Measurements from ENCODE around the gene TSPYL1.

Gene TSPYL1

GRCh38 chr6:116239856-116240255 is 39.9 kb downstream of the TSPYL1 start:
- CTCF ChIA-PET, result no interaction called here
- POLR2A ChIA-PET, result no interaction called here
- TF ChIP-seq ARNT (IDR thresholded peaks at IDR 0.05) (no peak), BHLHE40 (IDR thresholded peaks at IDR 0.05; ENCODE audit: borderline replicate concordance) (no peak), NFRKB (IDR thresholded peaks at IDR 0.05) (no peak), LEF1 (IDR thresholded peaks at IDR 0.05; ENCODE audit: borderline replicate concordance) (no peak), ZNF384 (IDR thresholded peaks at IDR 0.05) (no peak), FOXM1 (IDR thresholded peaks at IDR 0.05; ENCODE audit: borderline replicate concordance) (no peak), L3MBTL2 (conservative IDR thresholded peaks at IDR 0.05) (no peak), SP1 (IDR thresholded peaks at IDR 0.05) (no peak), SUZ12 (IDR thresholded peaks at IDR 0.05) (no peak), CTBP1 (IDR thresholded peaks at IDR 0.05; ENCODE audit: borderline replicate concordance) (no peak), FOXA1 (IDR thresholded peaks at IDR 0.05) (no peak), FOXK2 (IDR thresholded peaks at IDR 0.05) (no peak), HDGF (IDR thresholded peaks at IDR 0.05; ENCODE audit: borderline replicate concordance) (no peak), TARDBP (IDR thresholded peaks at IDR 0.05) (no peak), ELF4 (IDR thresholded peaks at IDR 0.05) (no peak)
- TF ChIP-seq, protein P1, sequence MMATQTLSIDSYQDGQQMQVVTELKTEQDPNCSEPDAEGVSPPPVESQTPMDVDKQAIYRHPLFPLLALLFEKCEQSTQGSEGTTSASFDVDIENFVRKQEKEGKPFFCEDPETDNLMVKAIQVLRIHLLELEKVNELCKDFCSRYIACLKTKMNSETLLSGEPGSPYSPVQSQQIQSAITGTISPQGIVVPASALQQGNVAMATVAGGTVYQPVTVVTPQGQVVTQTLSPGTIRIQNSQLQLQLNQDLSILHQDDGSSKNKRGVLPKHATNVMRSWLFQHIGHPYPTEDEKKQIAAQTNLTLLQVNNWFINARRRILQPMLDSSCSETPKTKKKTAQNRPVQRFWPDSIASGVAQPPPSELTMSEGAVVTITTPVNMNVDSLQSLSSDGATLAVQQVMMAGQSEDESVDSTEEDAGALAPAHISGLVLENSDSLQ (IDR thresholded peaks at IDR 0.05), result no peak
- no peak for DNase-seq (ENCODE audit: extremely low spot score)

GRCh38 chr6:116239256-116239655 is 40.5 kb downstream of the TSPYL1 start:
- CTCF ChIA-PET, result no interaction called here
- TF ChIP-seq SP1 (IDR thresholded peaks at IDR 0.05) (no peak), ARNT (IDR thresholded peaks at IDR 0.05) (no peak), NFRKB (IDR thresholded peaks at IDR 0.05) (no peak), CTBP1 (IDR thresholded peaks at IDR 0.05; ENCODE audit: borderline replicate concordance) (no peak), TARDBP (IDR thresholded peaks at IDR 0.05) (no peak), FOXK2 (IDR thresholded peaks at IDR 0.05) (no peak), ZNF384 (IDR thresholded peaks at IDR 0.05) (no peak)
- TF ChIP-seq, protein P1 (IDR thresholded peaks at IDR 0.05), result no peak
- POLR2A ChIA-PET, result no interaction called here
- DNase-seq (ENCODE audit: extremely low spot score), result no peak

DNA sequence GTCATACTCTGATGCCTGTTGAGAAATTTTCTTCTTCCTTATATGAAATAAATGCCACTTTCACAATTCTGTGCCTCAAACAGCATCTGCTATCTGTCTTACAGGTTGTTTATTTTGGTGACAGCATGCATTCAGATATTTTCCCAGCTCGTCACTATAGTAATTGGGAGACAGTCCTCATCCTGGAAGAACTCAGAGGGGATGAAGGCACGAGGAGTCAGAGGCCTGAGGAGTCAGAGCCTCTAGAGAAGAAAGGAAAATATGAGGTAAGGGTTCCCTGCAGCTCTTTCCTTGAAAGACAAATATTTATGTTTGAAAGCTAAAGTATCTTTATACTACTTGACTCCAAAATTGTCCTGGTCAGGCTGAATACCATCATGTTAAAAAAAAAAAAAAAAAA is 41.6 kb downstream of the TSPYL1 start:
- CTCF ChIA-PET, result no interaction called here
- DNase-seq (ENCODE audit: extremely low spot score), result no peak

DNA sequence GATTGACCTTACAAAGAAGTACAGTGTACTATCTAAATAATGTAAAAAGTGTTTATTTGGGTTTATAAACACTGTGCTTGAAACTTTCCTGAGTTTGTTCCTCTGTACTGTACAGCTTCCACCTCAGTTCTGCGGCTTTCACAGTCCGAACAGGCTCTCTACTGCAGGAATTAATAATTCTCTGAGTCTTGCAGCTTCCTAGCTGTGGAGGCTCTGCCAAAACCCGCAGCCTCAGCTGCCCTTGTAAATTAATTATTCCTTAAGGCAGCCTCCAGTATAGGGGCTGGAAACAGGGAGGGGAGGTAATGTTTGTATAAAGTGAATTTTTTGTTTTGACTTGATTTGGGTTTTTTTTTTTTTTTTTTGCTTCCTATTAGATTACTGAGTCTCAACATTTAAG is 45.0 kb downstream of the TSPYL1 start:
- no peak for TF ChIP-seq ZNF384 (IDR thresholded peaks at IDR 0.05)
- TF ChIP-seq ELF4 (IDR thresholded peaks at IDR 0.05), result no peak
- TF ChIP-seq SUZ12 (IDR thresholded peaks at IDR 0.05), result no peak
- TF ChIP-seq HDGF (IDR thresholded peaks at IDR 0.05; ENCODE audit: borderline replicate concordance), result no peak
- TF ChIP-seq TARDBP (IDR thresholded peaks at IDR 0.05), result no peak
- no peak for TF ChIP-seq L3MBTL2 (conservative IDR thresholded peaks at IDR 0.05)
- no peak for TF ChIP-seq FOXM1 (IDR thresholded peaks at IDR 0.05; ENCODE audit: borderline replicate concordance)
- TF ChIP-seq CTBP1 (IDR thresholded peaks at IDR 0.05; ENCODE audit: borderline replicate concordance), result no peak
- TF ChIP-seq SP1 (IDR thresholded peaks at IDR 0.05), result no peak
- TF ChIP-seq BHLHE40 (IDR thresholded peaks at IDR 0.05; ENCODE audit: borderline replicate concordance), result no peak
- ChIA-PET POLR2A (no interaction called here), CTCF (no interaction called here)
- no peak for DNase-seq (ENCODE audit: extremely low spot score)

More for the DNA sequence above, 41.6 kb downstream of the TSPYL1 start:
- TF ChIP-seq LEF1 (IDR thresholded peaks at IDR 0.05; ENCODE audit: borderline replicate concordance) (no peak), FOXA1 (IDR thresholded peaks at IDR 0.05) (no peak), ELF4 (IDR thresholded peaks at IDR 0.05) (no peak), ZNF384 (IDR thresholded peaks at IDR 0.05) (no peak), TARDBP (IDR thresholded peaks at IDR 0.05) (no peak), NFRKB (IDR thresholded peaks at IDR 0.05) (no peak), CTBP1 (IDR thresholded peaks at IDR 0.05; ENCODE audit: borderline replicate concordance) (no peak)
- POLR2A ChIA-PET, result interaction anchor here (1.5 kb wide), 1 partner anchor 16 kb away, joined by 6 read pairs; the partner anchor contains the start of gene TSPYL4

- CTCF ChIA-PET, result interaction anchor here (3.0 kb wide), 1 partner anchor 12 kb away, joined by 16 read pairs; no protein-coding TSS in a partner anchor
- TF ChIP-seq, protein P1 (IDR thresholded peaks at IDR 0.05), result peak; percentile 85
- no peak for TF ChIP-seq L3MBTL2 (conservative IDR thresholded peaks at IDR 0.05)
- POLR2A ChIA-PET, result interaction anchor here (1.0 kb wide), 1 partner anchor 25 kb away, joined by 3 read pairs; the partner anchor contains the start of gene TSPYL4
- DNase-seq (ENCODE audit: extremely low spot score), result peak; percentile 42
These were observed 50.3 kb downstream of the TSPYL1 start for GRCh38 chr6:116229287-116229913.

All from HEK293T (cell line).